Limb (tissue), 2 donors: ENCODE results near the gene S100A6.
"Not testable (repeated sequence)": the region's sequence is repeated elsewhere in the genome, so short reads cannot be mapped to it uniquely, and the experiment has no call there.

Source experiments
- DNase-seq, 2 donors: peaks; one replicate each; pipeline ENCODE4 v3.0.0-alpha.2; 2016; ENCODE audit errors: extremely low spot score in 2 of 2

The S100A6 gene

DNA sequence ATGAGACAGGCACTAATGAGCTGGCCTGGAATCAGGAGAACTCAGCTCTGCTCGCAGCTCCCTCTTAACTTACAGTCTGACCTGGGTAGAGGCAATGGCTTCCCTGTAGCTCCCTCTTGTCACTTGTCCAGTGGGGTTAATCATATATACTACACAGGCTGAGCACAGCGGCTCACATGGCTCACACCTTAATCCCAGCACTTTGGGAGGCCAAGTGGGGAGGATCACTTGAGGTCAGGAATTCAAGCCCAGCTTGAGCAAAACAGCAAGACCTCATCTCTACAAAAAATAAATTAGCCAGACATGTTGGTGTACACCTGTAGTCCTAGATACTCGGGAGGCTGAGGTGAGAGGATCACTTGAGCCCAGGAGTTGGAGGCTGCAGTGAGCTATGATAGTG is 4.2 kb downstream of the S100A6 start:
- no peak for DNase-seq

- DNase-seq = no peak
Measured at GRCh38 chr1:153527683-153528040, 8.1 kb downstream of the S100A6 start.

DNA sequence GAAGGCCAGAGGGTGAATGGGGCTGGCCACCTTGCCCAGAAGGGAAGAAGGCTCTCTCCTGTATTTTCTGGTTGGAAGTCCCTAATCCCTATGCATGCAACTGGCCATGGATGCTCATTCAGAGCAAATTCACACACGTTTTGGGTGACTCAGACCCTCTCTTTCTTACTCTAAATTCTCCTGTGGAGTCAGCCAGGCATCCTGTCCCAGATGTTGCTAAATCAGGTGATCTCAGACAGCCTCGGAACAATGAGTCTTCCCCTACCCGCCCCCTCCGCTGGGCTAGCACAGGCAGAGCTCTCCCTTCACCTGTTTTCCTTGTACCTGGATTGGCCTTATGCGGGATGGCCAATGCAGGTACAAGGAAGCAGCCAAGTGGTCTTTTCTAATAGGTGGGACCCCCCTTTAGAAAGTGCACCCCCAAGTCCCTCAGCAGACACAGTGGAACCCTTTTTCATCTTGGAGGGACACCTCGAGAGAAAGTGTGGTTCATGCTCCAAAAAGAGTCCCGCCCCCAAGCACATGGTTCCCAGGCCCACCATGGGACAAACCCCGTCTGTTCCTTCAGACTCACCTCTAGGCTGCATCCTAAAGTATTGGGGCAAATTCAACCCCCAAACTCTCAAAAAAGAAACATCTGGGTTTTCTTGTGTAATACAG is 8.6 kb downstream of the S100A6 start:
- no peak for DNase-seq

DNA sequence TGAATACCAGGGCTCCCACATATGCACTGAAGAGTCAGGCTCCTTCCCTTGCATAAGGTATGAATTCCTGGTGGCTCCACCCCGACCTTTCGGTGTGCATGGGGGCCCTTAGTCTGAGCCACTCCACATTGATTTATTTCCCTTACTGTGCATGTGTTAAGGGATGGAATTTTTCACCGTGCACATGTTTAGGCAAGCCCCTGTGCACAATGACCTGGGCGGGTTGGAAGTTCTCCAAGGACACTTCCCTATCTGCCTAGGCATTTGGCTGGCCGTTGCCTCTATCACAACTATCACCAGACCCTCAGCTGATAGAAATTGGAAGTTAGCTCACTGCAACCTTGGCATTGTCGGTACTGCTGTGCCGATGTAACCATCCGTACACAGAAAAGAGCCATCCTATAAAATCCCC is 9.7 kb downstream of the S100A6 start:
- DNase-seq = no peak

GRCh38 chr1:153525088-153525728 is 10.6 kb downstream of the S100A6 start:
- DNase-seq = no peak

- DNase-seq = not testable (repeated sequence)
Measured at GRCh38 chr1:153522353-153523048, 13.3 kb downstream of the S100A6 start.

DNA sequence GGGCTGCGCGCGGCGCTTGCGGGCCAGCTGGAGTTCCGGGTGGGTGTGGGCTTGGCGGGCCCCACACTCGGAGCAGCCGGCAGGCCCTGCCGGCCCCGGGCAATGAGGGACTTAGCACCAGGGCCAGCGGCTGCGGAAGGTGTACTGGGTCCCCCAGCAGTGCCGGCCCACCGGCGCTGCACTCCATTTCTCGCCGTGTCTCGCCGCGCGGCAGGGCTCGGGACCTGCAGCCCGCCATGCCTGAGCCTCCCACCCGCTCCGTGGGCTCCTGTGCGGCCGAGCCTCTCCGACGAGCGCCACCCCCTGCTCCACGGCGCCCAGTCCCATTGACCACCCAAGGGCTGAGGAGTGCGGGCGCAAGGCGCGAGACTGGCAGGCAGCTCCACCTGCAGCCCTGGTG is 14.0 kb downstream of the S100A6 start:
- not testable (repeated sequence) for DNase-seq

DNA sequence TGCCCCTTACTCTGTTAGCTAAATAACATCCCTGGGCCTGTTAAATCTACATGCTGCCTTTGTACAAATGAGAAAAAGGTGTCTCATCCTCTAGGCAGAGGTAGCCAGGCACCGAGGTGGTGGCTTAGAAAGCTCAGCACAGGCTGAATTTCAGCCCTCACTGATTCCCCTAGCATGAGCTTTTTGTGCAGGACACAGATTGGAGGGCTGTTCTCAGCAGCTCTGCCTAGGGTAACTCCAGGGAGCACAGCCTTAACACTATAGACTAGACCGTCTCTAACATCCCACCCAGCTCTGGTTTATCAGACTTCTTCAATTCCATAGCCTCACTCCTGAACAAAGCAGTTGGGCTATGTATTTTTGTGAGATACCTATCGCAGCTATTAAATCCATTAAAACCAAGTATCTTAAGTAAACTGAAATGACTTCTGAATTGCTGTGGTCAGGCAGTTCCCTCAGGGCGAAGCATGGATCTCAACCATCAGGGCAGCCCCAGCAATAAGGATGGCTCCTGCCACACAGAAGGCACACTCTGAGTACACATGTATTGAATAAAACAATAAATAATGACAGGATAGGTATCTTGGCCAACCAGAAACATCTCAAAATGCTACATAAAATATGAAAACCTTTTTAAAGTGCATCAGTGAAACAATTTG is 14.8 kb downstream of the S100A6 start:
- no peak for DNase-seq

DNA sequence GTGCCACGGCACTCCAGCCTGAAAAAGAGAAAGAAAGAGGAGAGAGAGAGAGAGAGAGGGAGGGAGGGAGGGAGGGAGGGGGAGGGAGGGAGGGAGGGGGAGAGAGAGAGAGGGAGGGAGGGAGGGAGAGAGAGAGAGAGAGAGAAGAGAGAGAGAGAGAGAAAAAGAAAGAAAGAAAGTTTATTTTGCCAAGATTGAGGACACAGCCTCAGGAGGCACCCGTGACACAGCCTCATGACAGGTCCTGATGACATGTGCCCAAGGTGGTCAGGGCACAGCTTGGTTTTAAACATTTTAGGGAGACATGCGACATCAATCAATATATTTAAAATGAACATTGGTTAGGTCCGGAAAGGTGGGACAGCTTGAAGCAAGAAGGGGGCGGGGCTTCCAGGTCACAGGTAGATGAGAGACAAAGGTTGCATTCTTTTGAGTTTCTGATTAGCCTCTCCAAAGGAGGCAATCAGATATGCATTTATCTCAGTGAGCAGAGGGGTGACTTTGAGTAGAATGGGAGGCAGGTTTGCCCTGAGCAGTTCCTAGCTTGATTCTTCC is 15.6 kb downstream of the S100A6 start:
- not testable (repeated sequence) for DNase-seq

DNA sequence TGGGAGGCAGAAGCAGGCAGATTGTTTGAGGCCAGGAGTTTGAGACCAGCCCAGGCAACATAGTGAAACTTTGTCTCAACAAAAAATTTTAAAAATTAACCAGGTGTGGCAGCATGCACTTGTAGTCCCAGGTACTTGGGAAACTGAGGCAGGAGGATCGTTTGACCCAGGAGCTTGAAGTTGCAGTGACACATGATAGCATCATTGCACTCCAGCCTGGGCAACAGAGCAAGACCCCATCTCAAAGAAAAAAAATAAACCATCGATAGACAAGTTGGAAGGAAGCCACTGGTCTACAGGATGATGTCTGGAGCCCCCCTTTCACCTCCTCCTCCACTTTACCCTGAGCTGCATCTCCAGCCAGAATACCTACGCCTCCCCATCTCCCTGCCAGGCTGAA is 16.5 kb downstream of the S100A6 start:
- no peak for DNase-seq

DNA sequence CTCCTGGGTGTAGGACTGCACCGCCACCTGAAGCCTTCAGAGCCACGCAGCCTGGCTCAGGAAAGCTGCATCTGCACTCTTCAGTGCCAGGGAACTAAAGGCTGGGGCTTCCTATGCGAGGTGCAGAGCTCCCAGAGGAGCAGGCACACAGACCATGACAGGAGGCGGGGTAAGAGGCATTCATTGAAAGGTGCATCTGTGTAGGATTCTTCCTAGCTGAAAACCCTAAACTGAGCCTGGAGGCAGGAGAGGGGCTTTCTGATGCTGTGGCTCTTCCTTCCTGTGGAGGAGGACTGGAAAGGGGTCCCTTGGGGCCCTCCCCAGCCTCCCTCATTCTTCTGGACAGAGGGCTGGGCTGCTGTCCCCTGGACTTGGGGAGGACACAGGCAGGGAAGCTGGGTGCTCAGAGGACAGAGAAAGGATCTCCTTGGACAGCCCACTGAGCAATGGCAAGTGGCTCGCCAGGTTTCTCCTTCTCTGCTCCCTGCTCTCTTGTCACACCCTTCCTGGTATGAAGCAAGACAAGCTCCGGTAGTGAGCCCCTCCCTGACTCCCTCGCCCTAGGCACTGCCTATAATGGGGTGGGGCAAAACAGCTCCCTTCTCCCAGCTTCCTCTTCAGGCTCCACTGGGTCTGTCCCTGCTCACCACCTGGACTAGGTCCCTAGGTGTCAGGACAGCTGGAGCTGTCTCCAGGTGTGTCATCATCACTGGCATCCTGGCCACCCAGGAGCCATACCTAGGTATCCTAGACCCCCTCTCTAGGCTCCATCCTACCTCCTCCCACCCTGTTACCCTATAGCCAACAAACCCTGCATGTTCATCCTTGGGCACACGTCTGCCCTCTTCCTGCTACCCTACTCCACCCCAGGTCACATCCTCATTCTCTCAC is 20.0 kb downstream of the S100A6 start:
- no peak for DNase-seq

DNA sequence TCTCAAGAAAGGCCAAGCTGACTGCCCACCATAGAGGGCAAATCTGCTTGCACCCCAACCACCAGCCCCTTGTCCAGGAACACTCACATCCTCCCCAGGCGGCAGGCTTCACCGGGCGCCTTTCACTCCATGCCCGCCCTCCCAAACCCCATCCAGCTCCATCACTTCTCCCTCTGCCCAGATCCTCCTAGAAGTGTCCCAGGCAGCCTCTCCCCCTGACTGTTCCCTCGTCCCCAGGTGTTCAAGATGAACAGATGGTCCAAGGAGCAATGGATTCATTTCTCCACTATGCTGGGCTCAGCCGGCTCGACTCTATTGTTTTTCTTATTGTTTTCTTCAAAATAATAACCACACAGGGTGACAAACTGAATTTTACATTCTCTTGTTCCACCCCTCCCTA is 22.1 kb downstream of the S100A6 start:
- DNase-seq = no peak

DNA sequence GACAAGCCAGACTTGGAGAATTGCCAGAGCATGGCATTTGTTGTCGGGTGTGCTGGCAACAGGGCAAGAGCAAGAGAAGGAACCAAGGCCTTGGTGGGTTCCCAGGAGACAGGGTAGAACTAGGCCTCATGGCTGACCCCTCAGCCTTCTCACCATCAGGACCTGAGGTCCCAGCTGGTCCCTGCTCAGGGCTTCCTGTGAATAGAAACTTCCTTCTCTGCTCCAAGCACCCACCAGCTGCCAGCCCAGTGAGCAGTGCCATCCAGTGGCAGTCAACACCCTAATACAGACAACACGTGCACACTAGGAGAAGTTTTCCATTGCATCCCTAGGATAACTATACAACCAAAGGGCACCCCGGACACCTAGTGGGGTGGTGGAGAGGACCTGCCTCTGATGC is 22.8 kb downstream of the S100A6 start:
- DNase-seq = no peak

GRCh38 chr1:153510984-153511410 is 24.8 kb downstream of the S100A6 start:
- peak; percentile 86 to 88 for DNase-seq

- DNase-seq = no peak
Measured at GRCh38 chr1:153509729-153510354, 25.9 kb downstream of the S100A6 start.

GRCh38 chr1:153509036-153509435 is 26.8 kb downstream of the S100A6 start:
- DNase-seq = no peak

DNA sequence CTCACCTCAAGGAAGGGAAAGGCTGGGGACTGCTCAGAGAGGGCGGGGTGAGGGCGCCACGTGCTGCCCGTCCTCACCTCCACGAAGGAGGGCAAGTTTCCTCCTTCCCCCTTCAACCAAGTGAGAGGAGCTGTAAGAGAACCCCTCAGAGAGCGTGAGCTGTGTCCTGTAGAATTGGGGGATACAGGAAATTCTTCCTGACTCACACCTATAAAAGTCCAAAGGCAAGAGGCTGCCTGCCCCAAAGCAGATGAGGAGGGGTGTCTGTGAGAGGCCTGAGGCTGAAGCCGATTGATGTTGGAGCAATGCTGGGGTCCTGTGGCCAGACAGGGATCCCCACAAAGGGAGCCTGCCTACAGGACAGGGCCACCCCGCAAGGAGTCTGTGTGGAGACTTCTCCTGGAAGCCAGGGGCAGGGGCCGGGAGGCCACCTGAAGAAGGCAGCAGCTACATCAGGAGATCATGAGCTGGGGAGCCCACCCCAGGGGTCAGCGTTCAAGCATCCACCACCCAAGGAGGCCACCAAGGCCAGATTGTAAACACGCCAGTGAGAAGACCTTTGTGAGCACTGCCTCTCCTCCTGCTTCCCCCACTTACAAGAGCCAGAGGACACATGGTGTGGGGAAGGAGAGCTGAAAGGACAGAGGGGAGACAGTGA is 27.7 kb downstream of the S100A6 start:
- DNase-seq = no peak

GRCh38 chr1:153506831-153507413 is 28.9 kb downstream of the S100A6 start:
- DNase-seq = peak; percentile 55

DNA sequence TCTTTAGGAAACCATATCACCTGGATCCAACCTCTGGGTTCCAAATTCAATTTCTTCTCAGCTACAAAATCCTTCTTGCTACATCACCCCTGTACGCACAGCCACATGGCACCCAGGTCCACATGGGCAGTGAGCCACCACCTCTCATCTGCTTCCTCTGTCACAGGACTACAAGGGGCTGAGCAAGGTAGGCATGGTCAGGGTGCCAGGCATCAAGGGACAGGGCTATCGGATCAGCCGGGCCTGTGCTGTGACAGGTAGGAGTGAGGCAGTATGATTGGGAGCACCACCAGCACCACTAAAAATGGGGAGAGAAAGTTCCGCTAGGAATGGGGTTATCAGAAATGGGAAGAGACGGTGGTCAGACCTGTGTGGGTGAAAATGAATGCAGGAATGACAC is 29.4 kb downstream of the S100A6 start:
- DNase-seq = no peak

- no peak for DNase-seq
Measured at GRCh38 chr1:153505576-153505975, 30.2 kb downstream of the S100A6 start.
